SK-MEL-5 (cell line): ENCODE results near the gene OTOA. TPM values are rescaled to one million over a fixed set of nuclear protein-coding genes. Genes with fewer than 3 reads are reported as not detected.
"Not testable (repeated sequence)": the region's sequence is repeated elsewhere in the genome, so short reads cannot be mapped to it uniquely, and the experiment has no call there.

Experiments used
- DNase-seq: peaks from one replicate; pipeline ENCODE4 v3.0.0-alpha.2; 2016; ENCODE audit warnings: low read depth, low spot score
- in situ Hi-C: cut with HindIII; loops from 2 replicates; pipeline ENCODE4 v1.10.0; 2016; ENCODE audit warnings: low sequenced_read_pairs, high pct_unique_total_duplicates, low pct_unique_long_range_greater_than_20kb
- polyA plus RNA-seq, 2 experiments: library from polyadenylated mRNA; depleted of rRNA; stranded (reverse); fragments of >200 nt; gene quantifications; 2 replicates each; pipeline ENCODE4 v1.2.3, GENCODE V29; 2015
- total RNA-seq: library from RNA; depleted of rRNA; stranded (reverse); fragments of >200 nt; shearing (Covaris generic); gene quantifications from 2 replicates; pipeline ENCODE4 v1.2.3, GENCODE V29; 2014; rRNA removed

OTOA gene
- 0.27 TPM in 1 of 2 replicates, not detected in the other for total RNA-seq
- 0.15 TPM in 1 of 2 replicates, not detected in the other for polyA plus RNA-seq (2015; cell fraction: cytosol; rRNA removed)
- 0.59 TPM in 1 of 2 replicates, not detected in the other for polyA plus RNA-seq (2015; cell fraction: nucleus; rRNA removed)

DNA sequence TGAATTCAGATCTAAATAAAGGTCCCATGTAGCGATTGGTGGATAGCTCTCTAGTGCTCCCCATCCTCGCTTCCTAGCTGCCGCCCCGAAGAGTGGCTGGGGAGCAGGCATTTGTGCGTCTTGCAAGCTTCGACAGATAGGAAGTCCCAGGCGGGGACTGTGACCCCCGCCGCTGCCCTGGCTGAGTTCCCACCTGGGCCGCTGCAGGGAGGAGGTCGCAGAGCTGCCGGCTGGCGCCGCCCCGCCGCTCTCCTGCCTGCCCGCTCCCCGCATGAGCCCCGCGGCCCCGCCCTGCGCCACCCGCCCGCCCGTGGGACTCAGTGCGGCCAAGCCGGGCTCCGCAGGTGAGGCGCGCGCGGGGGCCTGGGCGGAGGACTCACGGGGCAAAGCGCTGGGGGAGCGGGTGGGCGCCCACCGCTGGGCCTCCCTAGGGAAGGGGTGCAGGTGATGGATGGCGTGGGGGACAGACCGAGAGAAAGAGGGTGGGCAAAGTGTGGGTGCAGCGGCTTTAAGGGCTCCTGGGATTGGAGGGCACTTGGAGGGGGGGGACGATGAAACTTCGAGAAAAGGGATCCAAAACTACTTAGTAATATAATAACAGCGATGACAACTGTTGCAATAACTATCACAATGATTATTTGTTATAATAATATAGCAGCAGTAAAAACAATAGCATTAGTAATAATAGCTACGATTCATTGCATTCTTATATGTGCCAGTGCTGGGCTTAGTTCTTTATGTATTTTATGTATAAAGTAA is at the start of gene OTOA:
OTOA (plus strand) TSS at position 80 of the 759 bp plus-strand sequence. CDS start 14,547 bp downstream, outside the sequence.
- no peak for DNase-seq
- in situ Hi-C loops, result no loop called here

DNA sequence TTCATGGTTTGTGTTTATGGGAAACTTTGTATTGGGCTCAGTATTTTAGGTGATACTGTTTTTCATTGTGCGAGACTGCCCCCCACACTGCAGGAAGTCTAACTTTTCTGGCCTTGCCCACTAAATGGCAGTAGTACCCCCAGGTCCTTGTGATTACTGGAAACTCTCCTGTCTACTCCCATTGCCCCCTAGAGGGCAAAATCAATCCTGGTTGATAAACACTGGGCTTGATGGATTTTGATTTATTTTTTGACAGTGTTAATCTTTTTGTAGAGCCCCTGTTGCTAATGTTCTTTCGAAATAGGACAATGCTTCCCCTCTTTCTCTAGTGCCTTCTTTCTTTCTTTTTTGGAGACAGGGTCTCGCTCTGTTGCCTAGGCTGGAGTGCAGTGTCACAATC is 48.9 kb upstream of the OTOA start:
- peak; percentile 52 for DNase-seq
- in situ Hi-C loops, result no loop called here

DNA sequence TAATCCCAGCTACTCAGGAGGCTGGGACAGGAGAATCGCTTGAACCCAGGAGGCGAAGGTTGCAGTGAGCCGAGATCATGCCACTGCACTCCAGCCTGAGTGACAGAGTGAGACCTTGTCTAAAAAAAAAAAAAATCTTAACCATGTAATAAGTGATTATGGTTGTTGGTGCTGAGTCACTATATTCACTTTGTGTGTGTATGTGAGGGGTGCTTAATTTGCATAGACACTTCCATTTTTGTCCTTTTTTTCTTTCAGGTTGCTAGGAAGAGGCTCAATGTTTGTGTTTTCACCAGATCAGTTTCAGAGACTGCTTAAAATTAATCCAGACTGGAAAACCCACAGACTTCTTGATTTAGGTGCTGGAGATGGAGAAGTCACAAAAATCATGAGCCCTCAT is 46.2 kb upstream of the OTOA start:
- in situ Hi-C loops, result no loop called here
- DNase-seq, result no peak

DNA sequence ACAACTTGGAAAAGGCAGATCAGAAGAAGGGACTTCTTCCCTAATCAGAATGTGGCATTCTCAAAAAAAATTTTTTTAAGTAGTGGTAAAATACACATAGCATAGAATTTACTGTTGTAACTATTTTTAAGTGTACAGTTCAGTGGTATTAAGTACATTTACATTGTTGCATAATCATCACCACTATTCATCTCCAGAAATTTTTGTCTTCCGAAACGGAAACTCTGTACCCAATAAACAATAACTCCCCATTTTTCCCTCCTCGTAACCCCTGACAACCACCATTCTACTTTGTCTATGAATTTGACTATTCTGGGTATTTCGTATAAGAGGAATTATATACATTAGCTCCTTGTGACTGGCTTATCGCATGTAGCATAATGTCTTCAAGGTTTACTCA is 45.5 kb upstream of the OTOA start:
- DNase-seq, result no peak
- in situ Hi-C loops, result no loop called here

DNA sequence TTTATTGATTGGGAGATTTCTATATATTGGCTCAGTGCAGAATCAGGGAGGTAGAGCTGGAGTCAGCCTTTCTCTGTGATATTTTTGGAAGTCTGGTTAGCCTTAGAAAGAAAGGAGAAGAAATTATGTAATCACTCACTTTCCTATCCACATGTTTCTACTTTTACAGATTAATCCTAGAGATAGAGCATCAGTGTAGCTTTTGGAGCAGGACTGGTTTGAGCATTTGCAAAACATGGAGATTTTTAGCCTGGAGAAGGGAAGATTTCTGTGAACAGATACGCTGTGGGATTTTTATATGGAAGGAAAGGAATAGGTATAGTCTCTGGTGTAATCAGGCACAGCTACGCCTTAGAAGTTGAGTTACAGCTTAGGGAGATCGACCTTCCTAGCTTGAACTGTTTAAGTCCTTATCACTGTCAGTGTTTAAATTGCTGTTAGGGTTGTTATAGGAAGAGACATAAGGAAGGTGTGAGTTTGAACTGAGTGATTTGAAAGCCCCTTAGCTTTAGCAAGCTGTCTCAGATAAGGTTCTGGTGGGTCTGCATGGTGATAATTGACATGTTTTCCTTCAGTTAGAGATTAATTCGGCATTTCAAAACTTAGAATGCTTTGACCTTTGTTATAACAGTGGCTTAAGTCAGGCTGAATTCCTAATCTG is 43.9 kb upstream of the OTOA start:
- DNase-seq, result no peak
- in situ Hi-C loops, result no loop called here

DNA sequence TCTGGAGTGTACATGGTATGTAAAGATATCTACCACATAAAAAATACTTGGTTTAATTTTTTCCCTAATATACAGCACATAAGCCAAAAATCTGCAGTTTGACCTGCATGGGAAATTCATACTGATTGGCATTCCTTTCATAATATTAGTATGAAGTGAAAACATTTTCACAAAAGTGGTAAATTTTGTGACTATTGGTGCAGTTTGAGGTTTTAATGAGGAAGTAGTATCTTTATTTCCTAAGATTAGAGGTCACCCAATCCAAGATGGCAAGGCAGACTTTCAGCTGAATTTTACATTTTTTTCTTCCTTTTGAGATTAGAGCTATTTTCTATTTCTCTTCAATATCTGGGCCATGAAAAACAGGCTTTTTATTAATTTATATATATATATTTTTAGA is 43.2 kb upstream of the OTOA start:
- DNase-seq, result no peak
- in situ Hi-C loops, result no loop called here

DNA sequence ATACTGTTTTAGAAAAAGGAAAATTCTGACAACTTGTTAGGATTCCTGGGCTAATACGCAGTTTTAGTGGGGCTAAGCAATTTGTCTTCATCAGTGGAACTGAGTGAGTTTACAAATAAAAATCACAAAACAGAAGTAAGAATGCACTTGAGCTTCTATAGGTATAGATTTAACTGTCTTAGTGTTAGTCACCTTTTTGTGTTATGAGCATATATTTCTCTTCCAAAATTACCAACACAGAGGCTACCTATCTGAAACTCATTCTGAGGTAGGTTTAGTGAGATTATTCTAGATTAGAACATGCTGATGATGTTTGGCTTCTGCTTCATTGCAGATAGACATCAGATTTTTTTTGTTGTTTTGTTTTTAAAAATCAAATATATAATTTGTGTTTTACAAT is 41.2 kb upstream of the OTOA start:
- DNase-seq, result no peak
- in situ Hi-C loops, result no loop called here

DNA sequence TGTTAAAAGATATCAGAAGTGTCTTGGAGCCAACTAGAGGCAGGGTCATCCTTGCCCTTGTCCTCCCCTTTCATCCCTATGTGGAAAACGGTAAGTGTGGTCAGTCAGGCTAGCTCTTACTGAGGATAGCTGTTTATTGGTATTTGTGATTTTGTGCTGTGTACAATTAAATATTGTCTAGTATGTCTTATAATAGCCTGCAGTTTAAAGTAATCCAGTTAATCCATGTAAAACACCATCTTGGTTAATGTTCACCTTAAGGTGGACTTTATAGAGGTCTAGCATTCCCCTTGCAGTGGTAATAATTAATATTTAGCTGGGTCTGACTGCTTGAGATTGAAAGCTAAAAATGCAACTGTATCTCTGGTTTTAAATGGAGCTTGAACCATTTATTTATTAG is 38.7 kb upstream of the OTOA start:
- DNase-seq, result no peak
- in situ Hi-C loops, result no loop called here

DNA sequence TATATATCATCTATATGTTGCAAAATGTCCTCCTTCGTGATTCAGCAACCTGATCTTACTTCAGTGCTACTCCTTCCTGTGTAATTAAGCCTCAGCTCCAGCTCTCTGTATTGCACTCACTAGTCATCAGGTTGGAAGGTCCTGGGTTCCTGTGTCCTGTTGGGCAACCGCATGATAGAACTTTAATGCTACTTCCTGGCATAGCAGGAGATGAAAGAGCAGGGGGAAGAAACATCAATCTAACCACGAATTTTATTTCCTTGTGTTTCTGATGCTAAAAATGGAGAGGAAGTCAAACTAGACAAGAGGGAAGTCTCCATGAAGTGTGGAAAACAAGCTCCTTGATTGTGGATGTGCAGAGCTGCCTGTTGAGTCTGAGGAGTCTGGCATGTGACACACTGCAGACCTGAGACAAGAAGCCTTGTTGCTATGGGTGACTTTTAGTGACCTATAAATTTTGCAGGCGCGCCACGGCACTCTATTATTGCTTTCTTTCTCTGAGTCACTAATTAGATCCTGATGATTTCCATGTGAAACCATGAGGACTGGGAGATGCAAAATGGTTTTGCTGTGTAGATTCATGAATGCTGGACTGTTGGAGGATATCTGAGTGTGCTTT is 37.0 kb upstream of the OTOA start:
- in situ Hi-C loops, result no loop called here
- DNase-seq, result peak; percentile 99

DNA sequence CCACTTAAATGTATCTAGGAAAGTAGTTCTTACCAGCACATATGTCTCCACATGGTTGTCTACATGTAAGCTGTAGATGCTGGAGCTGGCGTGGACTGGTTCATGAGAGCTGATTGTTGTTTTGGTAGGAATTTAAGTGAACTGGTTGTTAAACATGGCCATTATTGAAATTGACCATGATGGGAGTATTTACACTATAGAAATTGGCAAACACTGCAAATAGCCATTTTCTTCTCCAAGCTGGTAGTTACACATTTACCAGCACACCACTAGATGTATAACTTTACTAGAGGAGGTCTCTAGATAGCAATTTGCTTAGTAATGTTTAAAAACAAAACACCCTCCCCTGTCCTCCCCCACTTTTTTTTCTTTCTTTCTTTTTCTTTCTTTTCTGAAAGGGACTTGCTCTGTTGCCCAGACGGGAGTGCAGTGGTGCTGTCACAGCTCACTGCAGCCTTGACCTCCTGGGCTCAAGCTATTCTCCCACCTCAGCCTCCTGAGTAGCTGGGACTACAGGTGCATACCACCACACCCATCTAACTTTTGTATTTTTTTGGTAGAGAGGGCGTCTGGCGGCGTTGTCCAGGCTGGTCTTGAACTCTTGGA is 35.5 kb upstream of the OTOA start:
- DNase-seq, result no peak
- in situ Hi-C loops, result no loop called here

DNA sequence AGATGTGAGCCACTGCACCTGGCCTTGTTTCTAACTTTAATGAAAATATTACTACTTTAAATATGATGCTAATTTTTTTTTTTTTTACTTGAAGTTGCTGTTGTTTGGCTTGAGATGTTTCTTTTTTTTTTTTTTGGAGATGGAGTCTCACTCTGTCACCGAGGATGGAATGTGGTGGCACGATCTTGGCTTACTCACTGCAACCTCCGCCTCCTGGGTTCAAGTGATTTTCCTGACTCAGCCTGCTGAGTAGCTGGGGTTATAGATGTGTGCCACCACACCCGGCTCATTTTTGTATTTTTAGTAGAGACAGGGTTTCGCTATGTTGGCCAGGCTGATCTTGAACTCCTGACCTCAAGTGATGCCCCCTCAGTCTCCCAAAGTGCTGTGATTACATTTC is 35.0 kb upstream of the OTOA start:
- no peak for DNase-seq
- in situ Hi-C loops, result no loop called here

DNA sequence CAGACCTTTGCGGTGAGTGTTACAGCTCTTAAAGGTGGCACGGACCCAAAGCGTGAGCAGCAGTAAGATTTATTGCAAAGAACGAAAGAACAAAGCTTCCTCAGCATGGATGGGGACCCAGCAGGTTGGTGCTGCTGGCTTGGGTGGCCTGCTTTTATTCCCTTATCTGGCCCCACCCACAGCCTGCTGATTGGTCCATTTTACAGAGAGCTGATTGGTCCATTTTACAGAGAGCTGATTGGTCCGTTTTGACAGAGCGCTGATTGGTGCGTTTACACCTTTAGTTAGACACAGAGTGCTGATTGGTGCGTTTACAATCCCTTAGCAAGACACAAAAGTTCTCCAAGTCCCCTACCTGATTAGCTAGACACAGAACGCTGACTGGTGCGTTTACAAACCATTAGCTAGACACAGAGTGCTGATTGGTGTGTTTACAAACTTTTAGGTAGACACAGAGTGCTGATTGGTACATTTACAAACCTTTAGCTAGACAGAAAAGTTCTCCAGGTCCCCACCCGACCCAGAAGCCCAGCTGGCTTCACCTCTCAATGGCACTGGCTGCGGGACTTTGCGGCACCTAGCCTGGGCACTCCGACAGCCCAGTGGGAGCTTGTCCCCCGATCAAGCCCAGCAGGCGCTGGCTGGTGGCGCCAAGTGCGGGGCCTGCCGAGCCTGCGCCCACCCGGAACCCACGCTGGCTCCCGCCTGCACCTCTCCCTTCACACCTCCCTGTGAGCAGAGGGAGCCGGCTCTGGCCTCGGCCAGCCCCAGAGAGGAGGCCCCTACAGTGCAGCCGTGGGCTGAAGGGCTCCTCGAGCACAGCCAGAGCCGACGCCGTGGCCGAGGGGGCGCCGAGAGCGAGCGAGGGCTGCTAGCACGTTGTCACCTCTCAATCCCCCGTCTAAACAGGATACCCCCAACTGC is 33.9 kb upstream of the OTOA start:
- in situ Hi-C loops, DNase-seq: not testable (repeated sequence)

DNA sequence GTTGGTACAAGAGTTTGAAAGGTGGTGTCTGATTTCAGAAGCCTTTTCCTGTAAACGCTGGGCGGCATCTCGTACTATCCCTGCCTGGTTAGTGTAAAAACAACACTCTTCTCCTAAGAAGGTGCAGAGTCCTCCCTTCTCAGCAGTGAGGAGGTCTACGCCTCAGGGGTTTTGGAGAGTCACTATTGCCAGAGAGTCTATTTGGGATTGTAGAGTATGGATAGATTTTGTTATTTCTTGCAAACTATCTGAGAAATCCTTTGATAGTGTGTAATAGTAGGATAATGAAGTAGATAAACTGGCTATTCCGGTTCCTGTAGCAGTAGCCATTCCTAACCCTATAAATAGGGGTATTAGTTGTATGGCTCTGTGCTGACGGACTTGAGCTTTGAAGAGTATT is 32.9 kb upstream of the OTOA start:
- DNase-seq, in situ Hi-C loops: not testable (repeated sequence)

DNA sequence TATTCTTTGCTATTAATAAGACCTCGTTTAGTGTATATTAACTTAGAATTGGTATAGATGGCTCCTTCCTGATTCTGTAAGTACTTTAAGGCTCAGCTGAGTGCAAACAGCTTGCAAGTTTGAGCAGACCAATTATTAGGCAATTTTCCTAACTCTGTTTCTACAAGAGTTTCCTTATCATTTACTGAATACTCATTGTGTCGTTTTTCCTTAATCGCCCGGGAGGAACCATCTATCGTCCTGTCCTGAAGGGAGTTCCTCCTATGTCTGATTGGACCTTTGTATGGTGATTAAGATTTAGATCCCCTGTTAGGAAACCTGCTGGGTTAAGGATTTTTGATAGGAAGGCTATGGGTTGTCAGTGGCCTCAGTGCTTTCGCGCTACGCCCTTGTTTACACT is 32.4 kb upstream of the OTOA start:
- DNase-seq, in situ Hi-C loops: not testable (repeated sequence)

DNA sequence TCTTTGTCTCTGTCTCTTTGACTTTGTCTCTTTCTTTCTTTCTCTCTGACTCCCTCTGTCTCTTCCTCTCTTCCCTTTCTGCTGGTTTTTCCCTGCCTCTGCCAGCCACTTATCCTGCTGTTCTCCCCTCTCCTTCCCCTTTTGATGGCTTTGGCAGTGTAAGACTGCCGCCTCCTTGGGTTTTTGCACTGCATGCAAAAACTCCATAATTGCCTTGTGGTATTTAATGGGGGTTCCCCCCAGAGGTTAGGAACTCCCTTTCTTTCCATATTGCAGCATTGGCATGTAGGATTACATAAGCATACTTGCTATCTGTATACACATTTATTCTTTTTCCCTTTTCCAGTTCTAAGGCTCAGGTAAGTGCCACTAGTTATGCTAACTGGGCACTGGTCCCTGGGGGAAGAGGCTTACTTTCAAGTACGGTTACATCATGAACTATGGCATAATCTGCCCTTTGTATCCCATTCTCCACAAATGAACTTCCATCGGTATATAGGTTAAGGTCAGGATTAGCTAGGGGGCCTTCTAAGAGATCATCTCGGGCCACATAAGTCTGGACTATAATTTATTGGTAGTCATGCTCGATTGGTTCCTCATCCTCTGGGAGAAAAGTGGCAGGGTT is 31.7 kb upstream of the OTOA start:
- DNase-seq, in situ Hi-C loops: not testable (repeated sequence)

DNA sequence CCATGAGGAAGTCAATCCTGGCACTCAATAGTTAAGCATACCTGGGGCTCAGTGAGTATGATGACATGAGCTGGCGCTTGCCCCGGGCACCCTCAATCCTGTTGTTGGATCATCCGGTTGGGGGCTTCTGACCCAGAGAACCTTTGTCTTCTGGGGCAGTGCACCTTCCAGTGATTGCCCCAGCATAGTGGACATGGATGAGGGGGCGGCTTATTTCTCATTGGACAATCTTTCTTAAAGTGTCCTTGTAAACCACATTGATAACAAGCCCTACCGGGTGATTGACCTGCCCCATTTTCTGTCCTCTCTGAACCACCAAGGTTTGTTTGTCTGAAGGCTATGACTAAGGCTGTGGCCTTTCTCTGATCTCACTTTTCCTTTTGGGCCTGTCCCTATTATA is 29.6 kb upstream of the OTOA start:
- DNase-seq, result no peak
- in situ Hi-C loops, result no loop called here

DNA sequence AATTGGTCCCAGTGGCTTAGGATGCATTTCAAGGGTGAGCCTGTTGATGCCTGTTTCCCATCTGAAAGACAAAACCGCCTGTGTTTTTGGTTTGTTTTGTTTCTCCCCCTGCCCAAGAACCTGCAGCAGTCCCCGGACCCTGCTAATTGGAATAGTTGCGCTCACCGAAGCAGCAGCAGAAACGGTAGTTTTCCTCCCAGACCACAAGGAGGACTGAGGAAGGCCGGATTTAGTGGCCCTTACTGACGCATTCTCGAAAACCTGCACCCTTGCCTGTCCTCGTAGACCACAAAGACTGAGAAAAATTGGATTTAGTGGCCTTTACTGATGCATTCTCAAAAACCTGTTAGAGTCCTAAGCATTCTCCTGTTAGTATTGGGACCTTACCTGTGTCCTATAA is 28.1 kb upstream of the OTOA start:
- in situ Hi-C loops, DNase-seq: not testable (repeated sequence)
